Right kidney (tissue), 9 donors: ENCODE measurements around the gene SPATA21.
"Not testable (repeated sequence)": the region's sequence is repeated elsewhere in the genome, so short reads cannot be mapped to it uniquely, and the experiment has no call there.

ENCODE experiments used
- DNase-seq: peaks from one replicate; pipeline ENCODE4 v3.0.0-alpha.2; 2016
- long read RNA-seq, 8 donors: transcript quantifications; one replicate each; lab custom pipeline, GENCODE V29; 2026

The SPATA21 gene
- long read RNA-seq, donor 1: 0 reads
- long read RNA-seq, donor 2: 0 reads
- long read RNA-seq, donor 3, partial matches to known transcripts: 42 of 89 reads
- long read RNA-seq, donor 3, other reads (novel, unspliced or antisense): 47 of 89 reads
- long read RNA-seq, donor 4: 0 reads
- long read RNA-seq, donor 5: 0 reads
- long read RNA-seq, donor 6: 0 reads
- long read RNA-seq, donor 7: 0 reads
- long read RNA-seq, donor 8: 0 reads

DNA sequence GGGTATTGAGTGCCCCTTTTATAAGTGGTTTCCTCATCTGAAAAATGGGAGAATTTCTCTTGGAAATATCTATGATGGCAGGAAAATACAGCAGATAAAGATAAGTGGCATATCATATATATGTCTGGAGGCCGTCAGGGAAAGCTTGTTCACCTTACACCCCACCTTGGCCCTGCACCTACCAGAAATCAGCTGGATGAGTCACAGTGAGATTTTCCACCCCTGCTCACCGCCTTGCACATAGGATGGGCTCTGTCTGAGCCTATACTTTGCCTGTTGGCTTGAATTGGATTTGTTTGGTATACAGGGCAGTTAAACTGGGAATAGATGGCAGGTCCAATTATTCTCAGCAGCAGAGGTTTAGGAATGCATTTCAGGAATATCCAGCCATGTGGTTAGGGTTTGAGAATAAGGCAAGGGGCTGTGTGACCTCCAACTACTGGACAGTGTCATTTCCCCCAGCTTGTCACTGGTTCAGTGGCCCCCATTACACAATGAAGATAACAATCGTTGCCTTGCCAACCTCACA is at the start of gene SPATA21:
SPATA21 (minus strand) TSS at position 479 of the 529 bp plus-strand sequence. CDS start 6,053 bp downstream, outside the sequence.
- DNase-seq: no peak

DNA sequence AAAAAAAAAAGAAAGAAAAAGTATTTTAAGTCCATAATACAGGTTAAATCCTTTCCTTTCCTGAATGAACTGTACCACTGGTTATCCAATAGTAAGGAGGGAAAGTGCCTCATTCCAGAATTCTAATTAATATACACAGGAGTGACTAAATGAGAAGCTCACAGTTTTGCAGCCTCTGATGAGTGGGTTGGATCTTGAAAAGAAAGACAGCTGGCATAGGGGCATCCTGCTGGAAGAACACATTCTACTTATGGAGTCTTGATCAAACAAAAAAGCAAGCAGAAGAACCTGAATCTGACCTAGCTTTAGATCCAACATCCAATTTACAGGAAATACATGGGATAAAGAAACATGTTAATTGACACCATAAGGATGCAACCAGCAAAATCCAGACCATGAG is 49.8 kb upstream of the SPATA21 start:
- not testable (repeated sequence) for DNase-seq

- DNase-seq: not testable (repeated sequence)
Observed at GRCh38 chr1:16486316-16486715, 49.1 kb upstream of the SPATA21 start.

DNA sequence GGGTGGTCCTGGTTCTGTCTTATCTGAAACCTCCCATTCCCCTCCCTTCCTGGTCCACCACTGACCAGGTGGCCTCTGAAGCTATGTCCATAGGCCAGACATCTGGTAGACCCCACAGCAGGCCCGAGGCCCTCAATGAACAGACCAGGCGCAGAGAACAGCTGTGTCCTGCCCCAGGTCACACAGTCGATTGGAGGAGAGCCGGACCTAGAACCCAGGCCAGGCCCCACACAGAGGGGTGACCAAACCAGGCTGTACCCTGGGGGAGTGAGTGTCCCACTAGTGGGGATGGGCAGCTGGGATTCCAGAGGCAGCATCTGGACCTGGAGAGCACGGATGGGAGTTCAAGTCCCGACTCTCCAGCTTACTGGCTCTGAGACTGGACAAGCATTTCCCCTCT is 47.7 kb upstream of the SPATA21 start:
- DNase-seq: no peak

- no peak for DNase-seq
Observed at GRCh38 chr1:16484501-16484835, 47.2 kb upstream of the SPATA21 start.

GRCh38 chr1:16483639-16484500 is 46.6 kb upstream of the SPATA21 start:
- not testable (repeated sequence) for DNase-seq

GRCh38 chr1:16483146-16483545 is 45.9 kb upstream of the SPATA21 start:
- DNase-seq: not testable (repeated sequence)

- DNase-seq: no peak
Observed at GRCh38 chr1:16478091-16478490, 40.9 kb upstream of the SPATA21 start.

- not testable (repeated sequence) for DNase-seq
Observed at GRCh38 chr1:16475771-16476770, 38.8 kb upstream of the SPATA21 start.

- not testable (repeated sequence) for DNase-seq
Observed at GRCh38 chr1:16474891-16475290, 37.7 kb upstream of the SPATA21 start.

DNA sequence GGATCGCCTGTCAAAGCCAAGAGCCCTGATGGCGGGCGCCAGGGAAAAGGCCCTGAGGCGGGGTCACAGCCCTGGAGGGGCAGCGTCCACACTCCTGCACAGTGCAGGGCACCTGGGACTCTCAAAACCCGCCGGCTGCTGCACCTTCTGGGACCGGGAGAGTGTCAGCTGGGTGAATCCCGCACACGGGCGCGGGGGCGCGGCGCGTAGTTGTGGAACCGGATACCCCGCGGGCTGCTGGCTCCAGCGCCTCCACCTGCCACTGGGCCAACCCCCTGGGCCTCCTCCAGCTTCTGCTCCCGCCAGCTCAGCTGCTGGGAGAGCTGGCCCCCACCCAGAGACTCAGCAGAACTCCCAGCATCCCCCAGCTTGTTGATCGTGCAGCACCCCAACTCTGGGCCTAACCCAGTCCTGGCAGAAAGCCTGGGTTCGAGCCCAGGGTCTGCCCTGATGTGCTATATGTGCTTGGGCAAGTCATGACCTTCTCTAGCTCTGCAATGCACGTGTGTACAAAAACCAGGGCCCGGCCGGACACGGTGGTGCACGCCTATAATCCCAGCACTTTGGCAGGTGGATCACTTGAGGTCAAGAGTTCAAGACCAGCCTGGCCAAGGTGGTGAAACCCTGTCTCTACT is 37.1 kb upstream of the SPATA21 start:
- no peak for DNase-seq

GRCh38 chr1:16468558-16468957 is 31.3 kb upstream of the SPATA21 start:
- DNase-seq: no peak

GRCh38 chr1:16464917-16465625 is 27.8 kb upstream of the SPATA21 start:
- DNase-seq: no peak

- DNase-seq: no peak
Observed at GRCh38 chr1:16462773-16463330, 25.6 kb upstream of the SPATA21 start.

GRCh38 chr1:16461681-16462080 is 24.5 kb upstream of the SPATA21 start:
- no peak for DNase-seq

DNA sequence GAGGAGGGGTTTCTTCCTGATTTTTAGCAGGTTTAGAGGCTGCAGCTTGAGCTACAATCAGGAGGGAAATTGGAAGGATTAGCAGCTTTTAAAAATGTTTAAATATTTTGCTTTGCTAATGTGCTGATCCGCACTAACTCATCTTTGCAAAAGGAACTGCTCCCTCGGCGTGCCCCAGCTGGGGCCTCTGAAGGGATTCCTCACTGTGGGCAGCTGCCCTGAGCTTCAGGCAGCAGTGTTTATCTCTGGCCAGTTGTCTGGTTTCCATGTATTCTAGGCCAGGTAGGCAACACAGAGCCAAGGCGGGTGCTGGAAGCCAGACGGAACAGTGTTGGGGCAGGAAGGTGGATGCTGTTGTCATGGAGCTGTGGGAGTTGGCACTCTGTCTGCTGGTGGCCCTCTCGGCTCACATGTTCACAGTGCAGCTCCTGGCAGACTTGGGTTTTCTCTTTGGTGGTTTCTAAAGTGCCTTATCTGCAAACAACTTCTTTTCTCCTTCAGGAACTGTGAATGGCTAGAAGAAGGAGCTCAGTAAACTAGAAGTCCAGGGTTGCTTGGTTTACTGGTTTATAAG is 22.2 kb upstream of the SPATA21 start:
- no peak for DNase-seq

DNA sequence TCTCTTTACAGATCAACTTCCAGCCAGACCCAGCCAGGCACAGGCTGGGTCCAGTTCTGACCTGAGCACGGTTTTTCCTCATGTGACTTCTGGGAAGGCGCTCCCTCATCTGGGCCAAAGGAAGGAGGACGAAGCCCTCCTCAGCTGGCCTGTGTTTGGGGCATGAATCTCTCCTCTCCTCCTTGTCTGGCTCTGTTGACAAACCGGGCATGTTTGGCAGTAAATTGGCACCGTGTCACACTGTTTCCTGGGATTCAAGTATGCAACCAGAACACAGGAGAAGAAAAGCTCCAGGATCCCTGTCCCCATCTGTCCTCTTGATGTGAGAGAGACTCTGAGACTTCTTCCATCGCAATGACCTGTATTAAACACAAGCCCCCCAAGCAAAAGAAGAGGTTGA is 21.6 kb upstream of the SPATA21 start:
- no peak for DNase-seq

- not testable (repeated sequence) for DNase-seq
Observed at GRCh38 chr1:16456151-16456550, 18.9 kb upstream of the SPATA21 start.

DNA sequence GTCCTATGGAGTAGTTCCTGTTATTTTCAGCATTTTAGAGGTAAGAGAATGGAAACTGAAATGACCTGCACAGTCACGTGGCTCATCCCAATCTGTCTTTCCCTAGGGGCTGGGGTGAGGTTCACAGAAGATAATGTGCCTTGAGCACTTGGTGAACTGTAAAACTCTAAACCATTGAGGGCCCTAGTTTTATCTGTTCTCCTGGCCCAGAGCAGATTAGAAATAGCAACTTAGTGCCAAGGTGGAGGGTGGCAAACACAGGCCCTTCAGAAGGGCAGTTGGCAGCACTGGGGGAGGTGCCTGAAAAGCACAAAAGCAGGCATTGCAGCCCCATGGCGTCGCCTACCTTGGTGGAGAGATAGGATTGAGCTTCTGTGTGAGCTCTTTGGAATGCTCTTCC is 17.7 kb upstream of the SPATA21 start:
- not testable (repeated sequence) for DNase-seq

DNA sequence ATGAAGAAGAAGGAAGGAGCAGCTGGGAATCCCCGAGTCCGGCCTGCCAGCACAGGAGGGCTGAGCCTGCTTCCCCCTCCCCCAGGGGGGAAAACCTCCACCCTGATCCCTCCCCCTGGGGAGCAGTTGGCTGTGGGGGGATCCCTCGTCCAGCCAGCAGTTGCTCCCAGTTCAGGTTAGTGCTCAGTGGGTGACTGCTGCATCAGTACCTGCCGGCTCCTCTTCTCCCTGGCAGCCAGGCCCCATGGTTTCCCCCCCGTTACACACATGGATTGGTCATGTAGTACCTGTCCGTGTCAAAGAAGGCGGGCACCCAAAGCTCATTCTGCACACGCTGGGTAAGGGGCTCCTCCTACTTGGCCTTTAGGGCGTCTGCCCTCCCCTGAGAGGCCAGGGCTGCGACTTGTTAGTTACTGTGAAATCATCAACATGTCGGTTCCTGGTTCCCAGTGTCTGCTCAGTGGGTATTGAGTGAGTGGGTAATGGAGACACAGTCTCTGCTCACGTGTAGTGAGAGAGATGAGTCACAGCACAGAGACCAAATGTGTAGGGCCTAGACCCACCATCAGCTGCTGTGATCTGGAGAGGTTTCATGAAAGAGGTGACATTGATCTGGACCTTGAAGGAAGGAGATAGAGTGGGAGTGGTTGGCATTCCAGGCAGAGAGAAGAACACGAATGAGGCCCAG is 14.8 kb upstream of the SPATA21 start:
- no peak for DNase-seq
